ENCODE data around the gene KCTD16.

DNA sequence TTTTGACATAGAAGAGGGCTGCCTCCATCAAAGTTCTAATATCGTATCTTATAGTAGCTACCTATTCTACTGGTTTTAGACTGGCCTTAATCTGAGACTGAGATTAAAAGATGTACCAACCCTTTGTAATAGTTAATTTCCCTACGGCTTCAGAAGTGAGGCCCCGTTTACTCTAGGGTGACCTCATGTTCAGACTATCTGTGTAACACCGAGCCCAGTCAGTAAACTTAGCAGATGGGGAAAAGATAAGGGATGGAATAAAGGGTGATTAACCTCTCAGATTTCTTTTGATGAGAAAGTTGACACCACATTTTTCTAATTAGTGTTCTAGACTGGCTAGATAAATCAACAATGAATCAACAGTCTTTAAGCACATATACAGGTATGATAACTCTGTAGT, 283.1 kb downstream of the KCTD16 start:
- TF ChIP-seq POLR2A (IDR thresholded peaks at IDR 0.05) = no peak
- TF ChIP-seq, protein P1, sequence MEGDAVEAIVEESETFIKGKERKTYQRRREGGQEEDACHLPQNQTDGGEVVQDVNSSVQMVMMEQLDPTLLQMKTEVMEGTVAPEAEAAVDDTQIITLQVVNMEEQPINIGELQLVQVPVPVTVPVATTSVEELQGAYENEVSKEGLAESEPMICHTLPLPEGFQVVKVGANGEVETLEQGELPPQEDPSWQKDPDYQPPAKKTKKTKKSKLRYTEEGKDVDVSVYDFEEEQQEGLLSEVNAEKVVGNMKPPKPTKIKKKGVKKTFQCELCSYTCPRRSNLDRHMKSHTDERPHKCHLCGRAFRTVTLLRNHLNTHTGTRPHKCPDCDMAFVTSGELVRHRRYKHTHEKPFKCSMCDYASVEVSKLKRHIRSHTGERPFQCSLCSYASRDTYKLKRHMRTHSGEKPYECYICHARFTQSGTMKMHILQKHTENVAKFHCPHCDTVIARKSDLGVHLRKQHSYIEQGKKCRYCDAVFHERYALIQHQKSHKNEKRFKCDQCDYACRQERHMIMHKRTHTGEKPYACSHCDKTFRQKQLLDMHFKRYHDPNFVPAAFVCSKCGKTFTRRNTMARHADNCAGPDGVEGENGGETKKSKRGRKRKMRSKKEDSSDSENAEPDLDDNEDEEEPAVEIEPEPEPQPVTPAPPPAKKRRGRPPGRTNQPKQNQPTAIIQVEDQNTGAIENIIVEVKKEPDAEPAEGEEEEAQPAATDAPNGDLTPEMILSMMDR (IDR thresholded peaks at IDR 0.05) = no peak

Measured in suprapubic skin (tissue), 3 donors.